ENCODE data around the gene SH3BGRL2.

SH3BGRL2 gene

GRCh38 chr6:79630883-79631692 lies at the start of gene SH3BGRL2 (continued):
- no peak for TF ChIP-seq ZNF16 (tag by site-specific recombination; IDR thresholded peaks at IDR 0.05; ENCODE audit: low read depth)

GRCh38 chr6:79584332-79584731 lies 46.8 kb upstream of the SH3BGRL2 start:
- H3K4me1 ChIP-seq (ENCODE audit: control insufficient read depth, insufficient read depth, low read length), result no peaks in the 10 kb centered on the region
- no peak overlapping the region for H3K27ac ChIP-seq (ENCODE audit: extremely low read depth, low read depth, low read length)
- H3K9me3 ChIP-seq (ENCODE audit: control insufficient read depth, insufficient read depth, low read depth, low read length), result no peaks in the 10 kb centered on the region
- CTCF ChIA-PET, result no interaction called here
- TF ChIP-seq ZNF747 (tag by site-specific recombination; IDR thresholded peaks at IDR 0.05), result no peak
- TF ChIP-seq MEIS1 (CRISPR knock-in tag; IDR thresholded peaks at IDR 0.05; ENCODE audit: borderline replicate concordance), result no peak
- no peak for TF ChIP-seq ZNF518A (tag by site-specific recombination; conservative IDR thresholded peaks at IDR 0.05; ENCODE audit: low read depth)
- TF ChIP-seq, protein P1, sequence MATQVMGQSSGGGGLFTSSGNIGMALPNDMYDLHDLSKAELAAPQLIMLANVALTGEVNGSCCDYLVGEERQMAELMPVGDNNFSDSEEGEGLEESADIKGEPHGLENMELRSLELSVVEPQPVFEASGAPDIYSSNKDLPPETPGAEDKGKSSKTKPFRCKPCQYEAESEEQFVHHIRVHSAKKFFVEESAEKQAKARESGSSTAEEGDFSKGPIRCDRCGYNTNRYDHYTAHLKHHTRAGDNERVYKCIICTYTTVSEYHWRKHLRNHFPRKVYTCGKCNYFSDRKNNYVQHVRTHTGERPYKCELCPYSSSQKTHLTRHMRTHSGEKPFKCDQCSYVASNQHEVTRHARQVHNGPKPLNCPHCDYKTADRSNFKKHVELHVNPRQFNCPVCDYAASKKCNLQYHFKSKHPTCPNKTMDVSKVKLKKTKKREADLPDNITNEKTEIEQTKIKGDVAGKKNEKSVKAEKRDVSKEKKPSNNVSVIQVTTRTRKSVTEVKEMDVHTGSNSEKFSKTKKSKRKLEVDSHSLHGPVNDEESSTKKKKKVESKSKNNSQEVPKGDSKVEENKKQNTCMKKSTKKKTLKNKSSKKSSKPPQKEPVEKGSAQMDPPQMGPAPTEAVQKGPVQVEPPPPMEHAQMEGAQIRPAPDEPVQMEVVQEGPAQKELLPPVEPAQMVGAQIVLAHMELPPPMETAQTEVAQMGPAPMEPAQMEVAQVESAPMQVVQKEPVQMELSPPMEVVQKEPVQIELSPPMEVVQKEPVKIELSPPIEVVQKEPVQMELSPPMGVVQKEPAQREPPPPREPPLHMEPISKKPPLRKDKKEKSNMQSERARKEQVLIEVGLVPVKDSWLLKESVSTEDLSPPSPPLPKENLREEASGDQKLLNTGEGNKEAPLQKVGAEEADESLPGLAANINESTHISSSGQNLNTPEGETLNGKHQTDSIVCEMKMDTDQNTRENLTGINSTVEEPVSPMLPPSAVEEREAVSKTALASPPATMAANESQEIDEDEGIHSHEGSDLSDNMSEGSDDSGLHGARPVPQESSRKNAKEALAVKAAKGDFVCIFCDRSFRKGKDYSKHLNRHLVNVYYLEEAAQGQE (tag by site-specific recombination; IDR thresholded peaks at IDR 0.05), result no peak
- TF ChIP-seq HOXC10 (CRISPR knock-in tag; IDR thresholded peaks at IDR 0.05), result no peak
- TF ChIP-seq, protein P2, sequence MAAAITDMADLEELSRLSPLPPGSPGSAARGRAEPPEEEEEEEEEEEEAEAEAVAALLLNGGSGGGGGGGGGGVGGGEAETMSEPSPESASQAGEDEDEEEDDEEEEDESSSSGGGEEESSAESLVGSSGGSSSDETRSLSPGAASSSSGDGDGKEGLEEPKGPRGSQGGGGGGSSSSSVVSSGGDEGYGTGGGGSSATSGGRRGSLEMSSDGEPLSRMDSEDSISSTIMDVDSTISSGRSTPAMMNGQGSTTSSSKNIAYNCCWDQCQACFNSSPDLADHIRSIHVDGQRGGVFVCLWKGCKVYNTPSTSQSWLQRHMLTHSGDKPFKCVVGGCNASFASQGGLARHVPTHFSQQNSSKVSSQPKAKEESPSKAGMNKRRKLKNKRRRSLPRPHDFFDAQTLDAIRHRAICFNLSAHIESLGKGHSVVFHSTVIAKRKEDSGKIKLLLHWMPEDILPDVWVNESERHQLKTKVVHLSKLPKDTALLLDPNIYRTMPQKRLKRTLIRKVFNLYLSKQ (tag by site-specific recombination; IDR thresholded peaks at IDR 0.05; ENCODE audit: borderline replicate concordance), result no peak
- no peak for TF ChIP-seq ZNF623 (tag by site-specific recombination; IDR thresholded peaks at IDR 0.05)
- no peak for TF ChIP-seq ZBTB6 (tag by site-specific recombination; IDR thresholded peaks at IDR 0.05)
- TF ChIP-seq ZNF626 (tag by site-specific recombination; IDR thresholded peaks at IDR 0.05), result no peak
- TF ChIP-seq ZBTB26 (tag by site-specific recombination; optimal IDR thresholded peaks at IDR 0.05), result no peak
- TF ChIP-seq ZNF426 (tag by site-specific recombination; IDR thresholded peaks at IDR 0.05), result no peak
- no peak for TF ChIP-seq ZNF639 (tag by site-specific recombination; IDR thresholded peaks at IDR 0.05)
- TF ChIP-seq OSR2 (tag by site-specific recombination; IDR thresholded peaks at IDR 0.05), result no peak
- TF ChIP-seq TRIM28 (IDR thresholded peaks at IDR 0.05; ENCODE audit: borderline replicate concordance, low read length), result no peak
- TF ChIP-seq KLF1 (tag by site-specific recombination; IDR thresholded peaks at IDR 0.05), result no peak
- TF ChIP-seq ZNF529 (tag by site-specific recombination; IDR thresholded peaks at IDR 0.05; ENCODE audit: insufficient replicate concordance), result no peak
- H3K36me3 ChIP-seq (ENCODE audit: control insufficient read depth in 2 of 2, insufficient read depth in 1 of 2, low read length in 2 of 2), result no peaks in the 10 kb centered on the region
- H3K4me3 ChIP-seq (ENCODE audit: low read depth, low read length), result no peak overlapping the region
- POLR2A ChIA-PET, result no interaction called here
